GM18861 (cell line): ENCODE results near the gene DCAF4.
A peak's percentile ranks its signal among the peaks of the same experiment; 100 is the strongest.

Experiments used
- ATAC-seq: cut with Tn5 transposase; IDR thresholded peaks from one replicate; pipeline ENCODE4 v1.9.1; 2021; ENCODE audit not compliant: unreplicated experiment

The DCAF4 gene

DNA sequence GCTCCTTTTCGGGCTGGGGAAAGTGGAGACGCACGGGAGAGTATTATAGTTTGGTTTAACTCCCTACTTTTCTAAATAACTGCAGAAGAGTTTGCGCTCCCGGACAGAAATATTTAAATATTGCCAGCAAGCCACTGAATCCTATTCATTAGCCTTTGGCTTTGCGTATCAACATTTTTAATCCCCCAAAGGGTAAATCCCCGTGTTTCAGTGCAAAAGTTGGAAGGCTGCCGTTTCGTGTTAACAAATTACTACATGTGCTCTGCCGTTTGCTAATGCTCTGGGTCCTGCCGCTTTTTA is 32.0 kb upstream of the DCAF4 start:
- ATAC-seq = no peak

DNA sequence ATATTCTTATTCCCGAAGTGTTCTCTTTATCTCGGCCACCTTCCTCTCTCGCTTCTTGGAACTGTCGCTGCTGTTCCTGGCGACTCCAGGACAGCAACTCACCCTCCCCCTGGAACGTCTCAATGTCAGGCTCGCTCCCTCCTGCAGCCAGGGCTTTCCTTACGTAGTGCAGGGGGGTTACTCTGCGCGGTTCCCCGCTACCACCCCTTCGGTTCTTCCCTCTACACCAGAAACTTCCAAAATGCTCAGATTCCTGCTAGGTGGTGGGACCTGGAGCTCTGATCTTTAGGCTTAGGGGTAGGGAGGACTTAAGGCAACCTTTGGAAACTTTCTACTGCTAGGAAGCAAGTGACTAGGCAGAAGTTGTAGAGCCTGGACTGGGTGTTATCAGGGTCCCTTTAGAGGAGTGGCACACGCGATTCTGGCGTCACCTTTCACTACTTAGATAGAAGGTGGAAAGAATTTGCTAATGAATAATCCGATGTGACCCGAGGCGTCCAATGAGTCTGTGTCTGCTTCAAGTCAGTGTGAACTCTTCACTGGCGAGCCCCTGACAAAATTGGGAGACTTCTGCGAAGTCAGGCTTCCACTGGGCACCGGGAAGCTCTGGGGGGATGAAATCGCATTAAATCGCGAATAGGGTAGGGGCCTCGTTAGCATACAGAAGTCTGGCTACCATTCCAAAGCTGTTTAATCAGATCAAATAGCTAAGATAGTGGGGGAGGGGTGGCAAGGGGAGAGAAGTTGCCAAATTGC is 31.5 kb upstream of the DCAF4 start:
- no peak for ATAC-seq

DNA sequence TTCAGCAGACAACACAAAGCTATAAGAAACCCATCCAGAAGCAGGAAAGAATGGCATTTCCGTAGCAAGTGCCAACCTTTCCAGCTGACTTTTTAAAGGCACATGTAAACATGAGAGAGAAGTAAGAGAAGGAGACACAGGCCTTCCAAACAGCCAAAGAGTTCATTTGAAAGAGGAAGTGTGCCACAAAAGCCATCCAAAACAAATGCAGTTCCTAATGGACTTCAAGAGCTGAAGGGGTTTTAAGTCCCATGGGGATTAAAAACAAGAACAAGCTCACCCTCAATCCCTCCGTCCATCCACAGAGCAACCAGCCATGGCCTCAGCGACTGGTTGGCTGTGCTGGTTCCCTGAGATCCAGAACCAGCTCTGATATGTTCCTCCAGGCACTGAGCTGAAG is 27.8 kb upstream of the DCAF4 start:
- no peak for ATAC-seq

DNA sequence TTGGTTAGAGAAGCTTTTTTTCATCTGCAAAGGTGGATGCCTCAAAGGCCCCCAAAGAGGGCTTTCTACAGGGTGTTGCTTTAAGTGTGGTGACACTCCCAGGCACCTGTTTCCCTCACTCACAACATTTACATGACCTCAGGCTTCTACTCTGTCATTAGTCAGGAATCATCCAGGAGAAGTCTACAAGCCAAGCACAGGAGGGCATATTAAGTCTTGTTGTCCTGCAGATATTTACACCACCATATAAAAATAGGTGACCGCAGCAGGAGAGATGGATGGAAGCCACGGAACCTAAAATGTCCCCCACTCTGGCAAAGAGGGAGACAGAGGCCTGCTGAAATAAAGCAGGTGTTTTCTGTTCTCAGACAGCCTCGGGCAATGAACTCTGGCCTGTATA is 24.9 kb upstream of the DCAF4 start:
- ATAC-seq = no peak

DNA sequence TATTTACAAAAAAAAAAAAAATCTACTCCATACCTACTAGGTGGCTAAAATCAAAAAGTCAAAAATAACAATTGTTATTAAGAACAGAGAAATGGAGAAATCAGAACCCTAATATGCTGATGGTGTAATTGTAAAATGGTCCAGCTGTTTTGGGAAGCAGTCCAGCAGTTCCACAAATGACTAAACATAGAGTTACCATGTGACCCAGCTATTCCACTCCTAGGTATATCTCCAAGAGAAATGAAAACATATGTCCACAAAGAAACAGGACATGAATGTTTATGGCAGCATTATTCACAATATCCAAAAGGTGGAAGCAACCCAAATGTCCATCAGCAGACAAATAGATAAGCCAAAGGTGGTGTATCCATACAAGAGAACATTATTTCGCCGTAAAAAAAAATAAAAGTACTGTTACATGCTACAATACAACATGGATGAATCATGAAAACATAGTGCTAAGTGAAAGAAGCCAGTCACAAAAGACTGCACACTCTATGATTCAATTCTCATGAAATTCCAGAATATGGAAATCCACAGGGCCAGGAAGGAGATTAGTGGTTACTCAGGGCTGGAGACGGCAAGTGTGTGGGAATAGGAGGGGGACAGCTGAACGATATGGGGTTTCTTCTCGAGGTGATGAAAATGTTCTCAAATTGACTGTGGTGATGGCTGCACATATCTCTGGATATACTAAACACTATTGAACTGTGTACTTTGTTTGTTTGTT is 23.3 kb upstream of the DCAF4 start:
- no peak for ATAC-seq

DNA sequence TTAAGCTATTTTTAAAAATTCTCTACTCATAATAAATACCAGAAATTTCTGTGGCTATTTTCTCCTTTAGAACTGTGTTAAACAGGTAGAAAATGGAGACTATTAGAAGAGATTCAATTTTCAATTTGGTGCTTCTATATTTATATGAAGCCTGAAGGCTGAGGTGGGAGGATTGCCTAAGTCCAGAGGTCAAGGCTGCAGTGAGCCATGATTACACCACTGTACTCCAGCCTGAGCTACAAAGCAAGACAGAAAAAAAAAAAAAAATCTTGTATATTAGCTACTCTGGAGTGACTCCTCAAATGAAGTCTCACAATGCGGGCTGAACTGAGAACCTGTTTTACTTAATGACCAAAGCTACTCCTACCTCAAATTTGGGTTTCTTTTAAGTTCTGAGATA is 22.5 kb upstream of the DCAF4 start:
- ATAC-seq = no peak

DNA sequence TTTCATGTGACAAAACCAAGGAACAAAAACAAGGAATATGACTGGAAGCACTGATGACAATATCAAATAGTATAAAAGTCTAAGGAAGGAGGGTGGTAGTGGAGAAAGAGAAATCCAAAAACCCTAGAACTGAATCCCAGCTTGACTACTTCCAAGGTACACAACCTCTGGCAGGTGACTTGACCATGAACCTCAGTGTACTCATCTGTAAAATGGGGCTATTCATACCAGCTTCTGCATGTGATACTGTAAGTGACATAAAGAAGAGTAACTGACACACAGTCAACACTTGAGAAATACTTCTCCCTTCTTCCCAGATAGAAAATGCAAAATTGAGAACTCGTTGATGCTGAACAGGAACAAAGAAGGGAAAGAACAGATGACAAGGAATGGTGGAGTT is 22.0 kb upstream of the DCAF4 start:
- ATAC-seq = no peak

DNA sequence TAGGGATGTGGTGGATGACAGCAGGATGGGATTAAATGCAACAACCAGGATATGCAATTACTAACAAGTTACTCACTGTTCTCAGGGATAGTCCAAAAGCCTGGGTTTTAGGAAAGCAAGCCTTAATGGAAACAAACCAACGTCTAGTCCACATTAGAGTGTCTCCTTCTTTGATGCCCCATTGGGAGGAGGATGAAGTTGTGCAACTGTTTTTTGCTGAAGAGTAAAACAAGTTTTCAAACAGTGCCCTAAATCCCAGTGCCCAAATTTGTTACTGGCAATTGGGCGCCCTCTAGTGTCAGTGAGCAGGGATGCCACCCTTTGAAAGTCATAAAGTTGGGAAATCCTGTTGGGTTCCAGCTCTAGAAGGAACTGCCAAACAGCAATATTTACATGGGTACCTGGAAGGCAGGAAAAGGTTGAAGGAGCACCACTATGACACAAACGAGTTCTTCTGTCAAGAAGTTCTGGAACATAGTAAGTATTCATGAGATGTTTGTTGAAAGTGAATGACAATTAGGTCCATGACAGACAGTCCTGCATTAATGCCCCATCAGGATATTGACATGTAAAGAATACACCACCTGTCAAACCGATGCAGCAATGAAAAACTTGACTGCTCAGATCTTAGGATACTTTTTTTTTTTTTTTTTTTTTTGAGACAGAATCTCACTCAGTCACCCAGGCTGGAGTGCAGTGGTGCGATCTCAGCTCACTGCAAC is 21.3 kb upstream of the DCAF4 start:
- no peak for ATAC-seq

DNA sequence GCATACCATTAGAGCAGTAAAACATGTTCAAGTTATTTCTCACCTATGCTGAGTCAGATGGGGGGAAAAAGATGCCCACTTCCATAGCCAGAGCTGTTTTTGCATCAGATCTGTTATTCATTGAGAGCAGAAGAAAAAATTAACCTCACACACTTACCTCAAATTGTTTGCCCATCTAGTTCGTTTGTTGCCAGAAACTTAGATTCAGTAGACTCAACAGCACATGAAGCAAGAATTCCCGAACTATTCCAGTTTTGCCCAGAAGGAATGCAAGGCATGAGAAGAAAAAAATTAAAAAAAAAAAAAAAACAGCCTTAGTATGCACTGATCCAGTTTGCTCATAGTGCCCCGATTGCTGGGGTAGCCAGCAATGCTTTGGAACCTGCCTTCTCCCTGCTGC is 19.9 kb upstream of the DCAF4 start:
- ATAC-seq = no peak

DNA sequence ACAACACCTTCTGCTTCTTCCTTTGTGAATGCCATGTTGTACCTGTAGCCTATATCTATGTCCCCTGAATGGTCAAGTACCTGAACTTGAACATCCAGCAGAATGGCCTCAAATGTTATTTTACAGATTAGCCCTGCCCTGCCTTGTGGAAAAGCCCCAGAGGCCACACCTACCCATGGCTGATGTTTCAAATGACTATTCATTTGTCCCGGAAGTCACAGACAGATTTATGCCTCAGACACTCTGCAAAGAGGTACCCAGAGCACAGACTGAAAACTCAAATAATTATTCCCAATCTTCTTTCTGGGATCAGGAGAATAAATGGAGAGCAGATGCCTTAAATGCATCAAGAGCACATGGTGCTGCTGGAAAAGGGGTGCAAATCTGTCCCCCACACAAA is 19.4 kb upstream of the DCAF4 start:
- ATAC-seq = no peak

DNA sequence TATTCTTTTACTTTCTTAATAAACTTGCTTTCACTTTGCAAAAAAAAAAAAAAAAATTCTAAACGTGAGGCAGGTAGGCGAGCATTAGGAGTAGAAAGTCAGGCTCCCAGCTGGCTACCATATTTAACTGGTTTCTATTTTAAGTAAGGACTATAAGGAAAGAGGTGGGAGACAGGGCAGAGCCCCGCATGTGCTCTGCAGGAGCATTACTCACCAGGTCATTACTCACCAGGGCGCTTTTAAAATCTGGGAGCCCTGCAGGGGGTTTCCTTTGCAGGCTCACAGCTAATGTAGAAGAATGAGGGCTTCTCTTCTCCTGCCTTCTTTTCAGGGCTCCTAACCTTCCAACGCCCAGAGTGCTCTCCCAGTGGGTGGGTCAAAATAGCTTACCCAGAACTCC is 18.4 kb upstream of the DCAF4 start:
- no peak for ATAC-seq

DNA sequence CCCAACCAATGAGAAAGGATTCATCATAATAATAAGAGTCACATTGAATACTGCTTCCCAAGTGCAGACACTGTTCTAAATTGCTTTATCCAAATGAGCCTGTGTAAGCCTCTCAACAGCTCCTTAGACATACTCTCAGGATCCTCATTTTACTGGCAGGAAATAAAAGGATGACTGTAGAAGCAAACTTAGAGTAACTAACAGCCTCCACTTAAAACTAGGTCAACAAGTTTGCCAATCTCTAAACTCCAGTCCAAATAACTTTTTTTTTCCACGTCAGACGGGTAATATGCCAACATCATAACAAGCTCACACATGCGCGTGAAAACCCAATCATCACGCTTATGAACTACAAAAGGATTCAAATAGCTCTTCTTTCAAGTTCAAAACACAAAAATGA is 17.1 kb upstream of the DCAF4 start:
- ATAC-seq = no peak

DNA sequence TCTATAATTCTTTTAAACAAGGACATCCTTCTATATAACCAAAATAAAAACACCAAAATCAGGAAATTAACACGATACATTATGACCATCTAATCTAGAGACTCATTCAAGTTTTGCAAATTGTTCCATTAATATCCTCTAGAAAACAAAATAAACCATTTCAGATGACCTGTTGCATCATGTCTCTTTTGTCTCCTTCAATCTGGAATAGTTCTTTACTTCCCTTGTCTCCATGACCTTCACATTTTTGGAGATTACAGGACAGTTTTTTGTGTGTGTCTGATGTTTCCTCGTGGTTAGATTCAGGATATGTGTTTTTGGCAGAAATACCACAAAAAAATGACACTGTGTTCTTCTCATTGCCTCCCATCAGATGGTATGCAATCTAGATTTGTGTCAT is 12.5 kb upstream of the DCAF4 start:
- ATAC-seq = no peak

DNA sequence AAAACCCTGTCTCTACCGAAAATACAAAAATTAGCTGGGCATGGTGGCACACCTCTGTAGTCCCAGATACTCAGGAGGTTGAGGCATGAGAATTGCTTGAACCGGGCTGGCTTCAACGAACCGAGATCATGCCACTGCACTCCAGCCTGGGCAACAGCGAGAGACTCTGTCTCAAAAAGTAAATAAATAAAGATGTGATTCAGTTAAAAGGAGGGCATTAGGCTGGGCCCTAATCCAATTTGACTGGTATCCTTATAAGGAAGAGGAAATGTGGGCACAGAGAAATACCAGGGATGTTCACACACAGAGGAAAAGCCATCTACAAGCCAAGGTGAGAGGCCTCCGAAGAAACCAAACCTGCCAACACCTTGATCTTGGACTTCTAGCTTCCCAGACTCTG is 10.1 kb upstream of the DCAF4 start:
- ATAC-seq = no peak

DNA sequence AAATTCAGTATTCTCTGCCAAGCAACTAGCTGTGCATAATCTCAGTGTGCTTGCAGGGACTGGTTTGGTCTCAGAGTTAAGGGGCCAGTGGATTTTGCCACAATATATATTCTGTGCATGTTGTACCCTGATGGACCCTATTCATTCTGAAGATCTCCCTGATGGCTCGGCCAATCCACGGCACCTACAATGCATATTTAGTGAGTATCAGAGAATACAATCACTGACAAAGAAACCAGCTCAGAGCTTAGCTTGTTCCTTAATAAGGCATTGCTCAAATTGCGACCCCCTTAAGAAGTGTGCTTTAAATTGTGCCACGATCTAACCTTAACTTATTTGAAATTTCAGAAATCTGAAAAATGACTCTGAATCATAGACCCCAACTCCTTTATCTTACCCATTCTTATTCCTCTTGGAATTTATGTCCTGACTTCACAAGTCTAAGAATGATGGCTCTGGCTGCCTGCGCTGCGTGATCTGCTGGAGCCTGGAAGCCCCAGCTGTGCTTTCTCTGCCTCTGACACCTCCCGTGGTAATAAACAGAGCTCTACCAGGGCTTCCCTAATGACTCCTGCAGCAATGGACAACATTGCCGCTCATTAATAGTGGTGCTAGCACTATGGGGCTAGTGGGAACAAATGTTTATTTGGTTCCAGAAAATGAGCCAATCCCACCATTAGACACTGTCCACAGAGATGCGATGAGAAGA is 9.0 kb upstream of the DCAF4 start:
- no peak for ATAC-seq

DNA sequence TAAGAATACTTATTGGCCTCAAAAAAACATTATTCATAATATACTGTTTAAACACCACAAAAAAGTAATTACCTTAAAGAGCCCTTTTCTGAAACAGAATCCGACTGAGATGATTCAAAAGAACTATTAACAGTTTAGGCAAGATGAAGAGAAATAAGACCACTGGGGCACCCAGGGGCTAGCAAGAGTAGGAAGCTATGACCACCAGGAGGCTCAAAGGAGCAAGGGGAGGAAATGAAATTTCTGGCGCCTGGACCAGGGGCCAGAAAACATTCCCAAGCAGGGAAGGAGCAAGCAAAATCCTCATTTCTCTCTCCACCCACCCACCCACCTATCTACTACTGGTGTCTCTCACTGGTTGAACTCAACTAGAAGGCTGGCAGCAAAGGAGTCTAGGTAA is 6.3 kb upstream of the DCAF4 start:
- no peak for ATAC-seq

DNA sequence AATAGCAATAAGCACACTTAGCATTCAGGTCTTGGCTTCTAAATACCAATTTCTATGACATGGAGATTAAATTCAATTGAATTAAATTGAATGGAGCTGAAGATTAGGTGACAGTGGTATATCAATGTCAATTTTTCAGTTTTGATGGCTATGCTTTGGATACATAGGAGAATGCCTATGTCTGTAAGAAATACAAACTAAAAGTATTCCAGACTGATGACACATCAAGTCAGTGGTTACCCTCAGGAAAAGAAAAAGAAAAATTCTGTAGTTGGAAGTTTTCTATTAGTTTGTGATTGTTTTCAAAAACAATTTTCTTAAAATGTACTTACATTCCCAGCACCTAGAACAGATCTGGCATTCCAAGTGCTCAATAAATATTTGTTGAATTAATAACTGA is 4.9 kb upstream of the DCAF4 start:
- no peak for ATAC-seq

DNA sequence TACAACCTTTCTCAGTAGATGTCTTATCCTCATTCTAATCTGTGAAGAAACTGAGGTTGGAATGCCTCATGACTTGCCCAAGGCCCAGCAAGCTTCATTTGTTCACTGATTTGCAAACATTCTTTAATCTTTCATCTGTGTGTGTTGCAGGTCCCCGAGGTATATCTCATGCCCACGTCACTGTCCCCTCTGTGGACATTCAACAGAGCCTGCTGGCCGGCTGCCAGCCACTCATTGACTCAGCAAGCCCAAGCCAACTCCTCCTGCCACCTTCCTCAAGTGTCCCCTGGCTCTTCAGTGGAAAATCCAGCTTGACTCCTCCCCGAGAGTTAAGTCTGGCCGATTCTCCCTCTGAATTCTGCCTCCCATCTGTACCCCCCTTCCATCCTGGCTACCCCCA is 1.9 kb upstream of the DCAF4 start:
- ATAC-seq = no peak

DNA sequence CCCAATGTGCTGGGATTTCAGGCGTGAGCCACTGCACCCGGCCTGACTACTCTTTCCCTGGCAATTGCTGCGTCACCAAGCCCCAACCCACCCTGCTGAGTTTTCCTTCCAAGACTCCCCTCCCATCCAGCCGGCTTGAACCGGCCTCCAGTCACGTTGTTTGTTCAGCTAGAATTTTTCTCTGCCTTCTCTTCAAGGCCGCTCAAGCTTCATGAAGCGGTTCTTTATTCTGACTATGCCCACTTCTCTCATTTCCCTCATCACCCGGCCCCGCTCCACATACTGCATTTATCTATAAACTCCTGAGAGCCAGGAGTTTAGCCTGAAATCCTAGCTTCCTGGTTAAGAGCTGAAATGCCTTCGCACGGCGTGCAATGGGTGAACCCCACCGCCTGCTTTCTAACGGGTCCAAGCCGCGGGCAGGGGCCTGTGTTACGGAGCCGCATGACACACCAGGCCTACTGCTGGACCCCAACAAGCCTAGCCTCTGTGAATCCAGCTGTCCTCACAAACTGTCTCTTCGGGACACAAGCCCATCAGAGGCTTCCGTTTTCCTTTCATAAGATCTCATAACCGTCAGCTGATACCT is 999 bp upstream of the DCAF4 start:
- no peak for ATAC-seq

DNA sequence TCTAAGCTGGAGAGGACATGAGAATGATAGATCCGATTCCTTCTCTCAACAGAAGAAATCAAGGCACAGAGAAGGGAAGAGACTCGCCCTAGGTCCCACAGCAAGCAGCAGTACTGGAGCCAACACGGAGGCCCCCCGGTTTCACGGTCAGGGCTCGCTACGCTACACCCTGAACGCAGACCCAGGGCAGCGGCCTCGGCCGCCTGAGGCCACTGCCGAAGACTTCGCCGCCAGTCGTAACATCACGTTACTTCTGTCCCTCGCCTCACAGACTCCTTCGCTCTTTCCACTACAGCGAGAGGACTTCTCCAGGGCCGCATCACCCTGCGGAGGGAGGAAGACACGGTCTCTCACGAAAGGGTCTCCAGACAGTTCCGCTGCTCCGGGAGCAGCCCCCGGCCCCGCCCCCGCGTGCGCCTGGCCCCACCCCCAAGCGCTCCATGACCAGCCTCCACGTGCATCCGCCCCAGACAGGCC is 411 bp upstream of the DCAF4 start:
- ATAC-seq = peak; percentile 10

DNA sequence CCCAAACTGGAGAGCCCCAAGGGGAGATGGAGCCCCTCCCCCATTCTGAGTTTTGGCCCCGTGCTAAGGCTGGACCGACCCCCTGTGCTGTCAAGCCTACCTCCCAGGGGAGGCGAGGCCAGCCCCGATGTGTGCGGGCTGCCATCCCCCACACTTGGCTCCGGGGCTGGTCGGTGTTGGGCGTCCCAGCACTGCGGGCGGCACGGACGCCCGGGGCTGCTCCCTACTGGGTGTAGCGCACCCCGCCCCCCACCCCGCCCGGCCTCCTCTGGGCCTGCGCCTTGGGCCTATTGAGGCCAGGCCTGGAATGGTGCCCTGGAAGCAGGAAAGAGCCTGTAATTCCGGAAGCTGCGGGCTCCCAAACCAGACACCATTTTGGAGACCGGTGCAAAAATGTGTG is 2.6 kb downstream of the DCAF4 start:
- ATAC-seq = no peak
